Rectal smooth muscle tissue (tissue), 1 donor: ENCODE measurements around the gene PRX.

ENCODE experiments used
- H3K27ac ChIP-seq: one replicate; pipeline ENCODE4 v1.7.0; 2013; ENCODE audit warnings: low read depth, low read length, inconsistent platforms
- H3K27me3 ChIP-seq: one replicate; pipeline ENCODE4 v1.7.0; 2013; ENCODE audit warnings: low read length; ENCODE audit not compliant: control insufficient read depth, insufficient read depth
- H3K36me3 ChIP-seq: one replicate; pipeline ENCODE4 v1.7.0; 2013; ENCODE audit warnings: low read length; ENCODE audit not compliant: control insufficient read depth, insufficient read depth
- H3K4me1 ChIP-seq: one replicate; pipeline ENCODE4 v1.7.0; 2013; ENCODE audit warnings: low read length; ENCODE audit not compliant: control insufficient read depth, insufficient read depth
- H3K4me3 ChIP-seq: one replicate; pipeline ENCODE4 v1.7.0; 2013; ENCODE audit warnings: low read length
- H3K9ac ChIP-seq: one replicate; pipeline ENCODE4 v1.7.0; 2013; ENCODE audit warnings: low read length

Gene PRX

DNA sequence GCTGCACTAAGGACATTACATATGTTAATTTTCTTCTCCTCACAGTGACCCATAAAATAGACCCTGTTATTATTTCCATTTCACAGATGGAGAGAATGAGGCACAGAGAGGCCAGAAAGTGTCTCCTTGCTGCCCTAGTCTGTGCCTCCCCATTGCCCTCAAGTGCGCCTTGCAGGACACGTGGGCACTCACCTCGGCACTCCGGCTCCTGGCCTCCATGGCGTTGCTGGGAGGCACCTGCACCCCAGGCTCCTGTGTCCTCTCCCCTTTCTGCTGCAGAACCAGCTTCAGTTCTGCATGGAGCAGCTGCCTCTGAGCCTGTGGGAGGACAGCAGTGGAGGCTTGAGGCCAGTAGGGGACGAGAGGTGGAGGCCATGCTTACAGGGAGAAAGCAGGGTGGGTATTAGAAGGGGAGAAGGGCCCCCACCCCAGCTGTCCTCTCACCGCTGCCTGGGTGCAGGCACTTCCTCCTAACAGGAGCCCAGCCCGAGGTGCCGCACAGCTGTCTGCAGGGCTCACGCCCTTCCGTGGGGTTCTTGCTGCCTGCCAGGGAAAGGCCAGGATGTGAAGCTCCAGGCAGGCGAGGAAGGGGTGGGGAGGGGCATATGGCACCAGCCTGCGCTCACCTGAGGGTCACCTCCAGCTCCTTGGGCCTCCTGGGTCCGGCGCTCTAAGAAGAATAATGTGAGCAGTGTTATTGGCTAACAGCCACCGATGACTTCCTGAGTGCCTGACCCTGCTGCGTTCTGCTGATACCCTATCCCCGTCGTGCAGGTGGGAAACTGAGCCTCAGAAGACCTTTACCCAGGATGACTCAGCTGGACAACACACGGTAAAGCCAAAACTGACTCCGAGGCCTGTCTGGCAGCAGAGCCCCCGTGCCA is 5.2 kb downstream of the PRX start:
- Histone ChIP-seq H3K4me1 (peaks cover 3% of the 10 kb centered on the region), H3K4me3 (no peak overlapping the region), H3K9ac (no peak overlapping the region), H3K27ac (no peak overlapping the region), H3K36me3 (no peaks in the 10 kb centered on the region), H3K27me3 (no peaks in the 10 kb centered on the region)

DNA sequence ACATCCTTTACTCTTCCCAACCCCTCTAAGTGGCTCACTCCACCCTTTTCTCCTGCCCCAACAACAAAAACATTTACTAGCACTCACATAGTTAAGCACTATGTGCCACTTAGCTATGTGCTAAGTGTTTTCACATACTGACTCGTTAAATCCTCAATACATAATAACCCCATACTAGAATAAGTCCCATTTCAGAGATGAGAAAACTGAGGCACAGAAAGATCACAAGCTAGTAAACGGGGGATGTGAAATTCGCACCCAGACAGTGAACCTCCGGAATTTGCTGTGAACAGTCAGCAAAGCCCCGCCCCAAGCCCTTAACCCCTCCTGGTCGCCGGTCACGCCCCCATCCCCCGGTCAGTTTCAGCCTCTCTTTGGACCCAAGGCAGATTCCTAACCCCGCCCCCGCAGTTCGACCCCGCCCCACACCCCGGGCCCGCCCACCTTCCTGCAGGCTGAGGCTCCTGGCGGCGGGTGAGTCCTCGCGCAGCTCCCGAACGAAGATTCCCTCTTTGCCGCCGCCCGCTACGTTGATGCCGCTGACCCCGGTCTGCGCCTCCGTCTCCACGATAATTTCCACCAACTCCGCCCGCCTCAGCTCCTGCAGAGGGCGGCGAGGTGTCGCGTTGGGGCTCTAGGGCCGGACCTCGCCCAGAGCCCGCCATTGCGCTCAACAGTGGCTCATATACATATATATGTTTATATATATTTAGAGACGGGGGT is 9.8 kb downstream of the PRX start:
- H3K27ac ChIP-seq, result peak overlapping the region; percentile 83
- H3K4me3 ChIP-seq, result peak overlapping the region; percentile 68
- H3K9ac ChIP-seq, result no peak overlapping the region
- H3K27me3 ChIP-seq, result no peaks in the 10 kb centered on the region
- H3K4me1 ChIP-seq, result peaks cover 3% of the 10 kb centered on the region
- H3K36me3 ChIP-seq, result no peaks in the 10 kb centered on the region

DNA sequence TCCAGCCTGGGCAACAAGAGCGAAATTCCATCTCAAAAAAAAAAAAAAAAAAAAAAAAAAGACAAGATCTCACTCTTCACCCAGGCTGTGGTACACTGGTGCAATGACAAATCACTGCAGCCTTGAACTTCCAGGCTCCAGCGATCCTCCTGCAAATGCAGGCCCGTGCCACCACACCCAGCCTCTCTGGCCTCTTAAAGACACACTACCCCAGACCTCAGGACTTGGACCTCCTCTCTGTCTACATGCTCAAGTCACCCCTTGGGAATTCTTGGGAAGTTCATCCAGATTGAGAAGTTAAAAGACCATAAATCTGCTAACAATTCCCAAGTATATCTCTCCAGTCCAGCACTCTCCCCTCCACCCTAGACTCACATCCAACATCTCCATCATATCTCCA is 12.6 kb downstream of the PRX start:
- Histone ChIP-seq H3K27me3 (no peaks in the 10 kb centered on the region), H3K36me3 (no peaks in the 10 kb centered on the region), H3K4me1 (peaks cover 3% of the 10 kb centered on the region), H3K9ac (no peak overlapping the region), H3K4me3 (no peak overlapping the region), H3K27ac (no peak overlapping the region)

DNA sequence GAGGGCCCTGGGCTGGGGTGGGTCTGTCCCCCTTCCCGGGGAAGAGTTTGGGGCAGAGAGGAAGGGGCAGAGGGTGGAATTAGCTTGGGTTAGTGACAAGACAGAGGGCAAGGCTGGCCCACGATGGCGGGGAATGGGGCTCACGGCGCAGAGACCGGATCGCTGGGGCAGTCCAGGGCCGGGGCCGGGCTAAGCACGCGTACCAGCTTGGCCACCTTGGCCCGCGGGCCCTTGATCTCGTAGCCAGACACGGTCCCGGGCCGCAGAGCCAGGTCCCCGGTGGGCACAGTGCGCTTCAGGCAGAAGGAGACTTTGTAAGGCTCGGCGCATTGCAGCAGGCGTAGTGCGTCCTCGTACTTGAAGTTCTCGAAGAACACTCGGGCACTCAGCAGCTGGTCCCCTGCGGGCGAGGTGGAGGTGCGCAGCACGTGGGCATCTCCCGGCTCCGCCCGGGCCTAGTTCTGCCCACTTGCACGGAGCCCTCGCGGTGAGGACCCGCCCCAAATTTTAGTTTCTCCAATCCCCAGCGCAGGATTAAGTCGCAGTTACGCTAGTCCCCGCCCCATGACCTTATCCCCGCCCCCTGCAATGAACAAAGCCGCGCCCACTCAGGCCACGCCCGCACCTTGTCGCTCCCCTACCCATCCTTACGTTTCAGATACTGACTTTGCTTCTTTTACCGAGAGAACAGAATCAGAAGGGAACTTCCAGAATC is 14.6 kb downstream of the PRX start:
- H3K36me3 ChIP-seq, result no peaks in the 10 kb centered on the region
- H3K4me3 ChIP-seq, result no peak overlapping the region
- no peak overlapping the region for H3K9ac ChIP-seq
- H3K27me3 ChIP-seq, result no peaks in the 10 kb centered on the region
- H3K4me1 ChIP-seq, result peaks cover 3% of the 10 kb centered on the region
- no peak overlapping the region for H3K27ac ChIP-seq

DNA sequence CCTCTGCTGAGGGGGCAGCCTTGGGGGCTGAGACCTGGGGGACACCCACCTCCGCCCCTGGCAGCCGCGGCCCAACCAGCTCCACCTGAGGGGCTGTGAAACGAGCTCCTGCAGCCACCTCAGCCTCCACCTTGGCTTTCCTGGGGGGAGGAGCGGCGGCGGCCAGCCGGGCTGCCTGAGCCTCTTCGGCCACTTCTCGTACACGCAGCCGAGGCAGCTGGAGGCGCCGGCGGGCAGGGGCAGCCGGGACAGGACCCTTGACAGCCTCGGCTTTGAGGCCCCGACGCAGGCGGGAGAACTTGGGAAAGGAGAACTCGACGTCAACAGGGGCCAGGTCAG is 15.6 kb downstream of the PRX start:
- Histone ChIP-seq H3K4me3 (no peak overlapping the region), H3K27ac (no peak overlapping the region), H3K4me1 (no peaks in the 10 kb centered on the region), H3K9ac (no peak overlapping the region), H3K27me3 (no peaks in the 10 kb centered on the region), H3K36me3 (no peaks in the 10 kb centered on the region)

DNA sequence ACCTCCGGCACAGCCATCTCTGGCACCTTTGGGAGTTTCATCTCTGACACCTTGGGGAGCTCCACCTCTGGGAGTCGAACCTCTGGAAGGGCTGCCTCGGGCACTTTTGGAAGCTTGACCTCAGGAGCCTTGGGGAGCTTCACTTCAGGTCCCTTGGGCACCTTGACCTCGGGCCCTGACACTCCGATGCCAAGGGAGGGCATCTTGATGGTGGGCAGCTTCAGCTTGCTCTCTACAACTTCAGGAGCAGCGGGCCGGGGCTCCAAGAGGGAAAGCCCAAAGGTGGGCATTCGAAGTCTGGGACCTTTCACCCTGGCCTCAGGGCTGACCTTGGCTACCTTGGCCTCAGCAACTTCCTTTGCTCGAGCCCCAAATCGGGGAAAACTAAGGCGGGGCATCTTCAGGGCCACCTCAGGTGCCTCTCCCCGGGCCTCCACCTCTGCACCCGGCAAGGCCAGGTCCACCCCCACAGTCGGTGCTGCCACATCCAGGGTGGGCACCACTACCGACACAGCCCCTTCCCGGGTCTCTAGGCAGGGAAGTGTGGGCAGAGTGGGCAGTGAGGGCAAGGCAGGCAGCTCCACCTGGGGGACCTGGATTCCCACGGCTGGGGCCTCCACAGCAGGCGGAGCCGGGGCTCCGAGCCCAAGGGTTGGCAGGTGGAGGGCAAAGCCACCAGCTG is 16.2 kb downstream of the PRX start:
- no peak overlapping the region for H3K9ac ChIP-seq
- no peaks in the 10 kb centered on the region for H3K27me3 ChIP-seq
- no peak overlapping the region for H3K27ac ChIP-seq
- H3K36me3 ChIP-seq, result no peaks in the 10 kb centered on the region
- H3K4me1 ChIP-seq, result no peaks in the 10 kb centered on the region
- H3K4me3 ChIP-seq, result no peak overlapping the region

DNA sequence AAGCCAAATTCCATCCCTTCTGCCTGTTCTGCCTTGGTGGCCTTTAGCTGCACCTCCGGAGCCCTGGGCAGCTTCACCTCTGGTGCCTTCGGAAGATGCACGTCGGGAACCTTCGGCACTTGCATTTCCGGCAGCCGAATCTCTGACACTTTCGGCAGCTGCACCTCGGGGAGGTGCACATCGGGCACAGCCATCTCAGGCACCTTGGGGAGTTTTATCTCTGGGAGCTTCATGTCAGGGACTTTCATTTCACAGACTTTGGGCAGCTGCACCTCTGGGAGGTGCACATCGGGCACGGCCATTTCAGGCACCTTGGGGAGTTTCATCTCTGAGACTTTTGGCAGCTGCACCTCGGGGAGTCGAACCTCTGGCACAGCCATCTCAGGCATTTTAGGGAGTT is 17.2 kb downstream of the PRX start:
- Histone ChIP-seq H3K9ac (no peak overlapping the region), H3K4me1 (no peaks in the 10 kb centered on the region), H3K36me3 (no peaks in the 10 kb centered on the region), H3K27me3 (no peaks in the 10 kb centered on the region), H3K27ac (no peak overlapping the region), H3K4me3 (no peak overlapping the region)

DNA sequence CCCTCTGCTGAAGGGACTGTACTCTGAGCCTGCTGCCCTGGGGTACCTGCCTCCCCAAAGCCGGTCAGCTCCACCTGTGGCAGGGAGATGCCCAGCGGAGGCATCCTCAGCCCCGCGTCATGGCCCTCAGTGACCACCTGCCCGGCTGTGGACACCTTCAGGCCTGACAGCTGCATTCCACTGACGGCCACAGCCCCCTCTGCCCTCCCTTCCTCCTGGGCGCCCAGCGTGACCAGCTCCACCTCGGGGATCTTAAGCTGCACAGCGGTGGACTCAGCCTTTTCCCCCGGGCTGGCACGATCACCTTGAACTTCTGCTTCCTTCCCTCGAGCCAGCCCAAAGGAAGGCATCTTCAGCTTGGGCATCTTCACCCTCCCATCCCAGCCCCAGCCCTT is 18.4 kb downstream of the PRX start:
- no peaks in the 10 kb centered on the region for H3K27me3 ChIP-seq

DNA sequence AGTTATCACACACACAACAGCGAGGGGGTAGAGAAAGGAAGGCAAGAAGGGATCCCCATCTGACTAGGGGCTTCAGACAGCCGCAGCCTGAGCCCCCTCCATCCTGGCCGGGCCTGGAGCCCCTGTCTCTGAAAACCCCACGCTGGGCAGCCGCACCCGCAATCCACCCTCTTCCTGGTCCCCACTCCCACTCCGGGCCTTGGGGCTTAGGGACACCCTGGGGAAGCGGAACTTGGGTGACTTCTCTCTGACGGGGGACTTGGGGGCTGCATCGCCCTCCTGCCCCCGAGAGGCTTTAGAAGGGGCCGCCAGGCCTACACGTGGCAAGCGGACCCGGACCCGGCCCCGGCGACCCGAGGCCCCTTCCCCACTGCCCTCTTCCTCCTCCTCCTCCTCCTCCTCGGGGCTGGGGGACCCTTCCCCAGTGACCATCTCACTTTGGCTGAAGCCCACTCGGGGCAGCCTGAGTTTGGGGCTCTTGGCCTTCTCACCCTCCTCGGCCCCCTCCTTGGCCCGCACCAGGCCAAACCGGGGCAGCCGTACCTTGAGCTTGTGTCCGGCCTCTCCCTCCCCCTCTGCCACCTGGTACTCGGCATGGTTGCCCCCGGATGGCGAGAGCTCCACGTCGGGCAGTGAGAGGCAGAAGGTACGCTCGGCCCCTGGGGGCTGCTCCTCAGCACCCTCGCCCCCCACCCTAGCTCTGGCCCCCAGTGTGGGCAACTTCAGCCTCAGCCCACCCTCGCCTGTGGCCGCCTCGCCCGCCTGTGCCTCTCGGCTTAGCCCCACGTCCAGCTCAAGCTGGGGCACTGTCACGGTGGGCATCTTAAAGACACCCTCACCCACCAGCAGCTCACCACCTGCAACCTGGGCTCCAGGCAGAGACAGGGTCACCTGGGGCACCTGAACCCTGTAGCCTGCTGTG is 19.0 kb downstream of the PRX start:
- H3K27ac ChIP-seq, result no peak overlapping the region

More for the DNA sequence above, 18.4 kb downstream of the PRX start:
- H3K4me1 ChIP-seq, result no peaks in the 10 kb centered on the region
- no peak overlapping the region for H3K4me3 ChIP-seq
- no peak overlapping the region for H3K27ac ChIP-seq
- no peaks in the 10 kb centered on the region for H3K36me3 ChIP-seq
- no peak overlapping the region for H3K9ac ChIP-seq

DNA sequence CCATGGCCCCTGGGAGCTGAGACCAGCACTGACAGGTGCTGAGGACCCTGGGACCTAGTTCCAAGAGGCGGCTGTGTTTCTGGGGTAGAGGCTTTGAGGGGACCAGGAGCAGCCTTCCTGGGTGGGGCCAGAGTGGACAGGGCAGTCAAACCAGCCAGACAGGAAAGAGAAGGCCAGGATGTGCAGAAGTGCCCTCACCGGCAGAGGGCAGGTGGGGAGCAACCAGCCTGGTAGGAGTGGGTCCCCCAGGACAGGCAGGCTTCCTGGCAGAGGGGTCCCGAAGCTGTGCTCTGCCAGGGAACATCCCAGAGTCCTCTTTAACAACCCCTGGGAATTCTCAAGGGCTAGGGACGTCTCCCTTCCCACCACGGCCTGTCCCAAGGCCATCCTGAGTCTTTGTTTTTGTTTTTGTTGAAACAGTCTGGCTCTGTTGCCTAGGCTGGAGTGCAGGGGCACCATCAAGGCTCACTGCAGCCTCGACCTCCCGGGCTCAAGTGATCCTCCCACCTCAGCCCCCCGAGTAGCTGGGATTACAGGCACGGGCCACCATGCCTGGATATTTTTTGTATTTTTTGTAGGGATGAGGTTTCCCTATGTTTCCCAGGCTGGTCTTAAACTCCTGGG is 20.2 kb downstream of the PRX start:
- no peak overlapping the region for H3K4me3 ChIP-seq
- no peak overlapping the region for H3K27ac ChIP-seq
- no peaks in the 10 kb centered on the region for H3K36me3 ChIP-seq
- H3K27me3 ChIP-seq, result no peaks in the 10 kb centered on the region
- no peak overlapping the region for H3K9ac ChIP-seq
- H3K4me1 ChIP-seq, result no peaks in the 10 kb centered on the region

More for the DNA sequence above, 19.0 kb downstream of the PRX start:
- Histone ChIP-seq H3K36me3 (no peaks in the 10 kb centered on the region), H3K4me3 (no peak overlapping the region), H3K4me1 (no peaks in the 10 kb centered on the region), H3K9ac (no peak overlapping the region), H3K27me3 (no peaks in the 10 kb centered on the region)

DNA sequence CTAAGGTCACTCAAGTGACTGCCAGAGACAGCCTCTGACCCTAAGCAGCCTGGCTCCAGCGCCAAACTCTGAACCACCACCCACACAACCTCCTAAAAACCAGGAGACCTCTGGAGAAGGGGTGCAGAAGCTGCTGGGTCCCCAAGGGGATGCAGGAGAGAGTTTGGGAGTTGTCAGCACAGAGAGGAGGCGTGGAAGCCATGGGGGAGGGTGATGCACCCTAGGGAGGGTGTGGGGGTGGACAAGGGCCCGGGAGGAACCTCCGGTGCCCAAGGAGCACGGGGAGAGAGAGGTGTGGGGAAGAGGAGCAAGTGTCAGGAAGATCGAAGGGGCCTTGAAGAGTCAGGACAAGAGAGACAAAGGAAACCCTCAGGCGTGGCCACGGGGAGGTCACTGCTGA is 21.1 kb downstream of the PRX start:
- H3K9ac ChIP-seq, result no peak overlapping the region
- H3K4me3 ChIP-seq, result no peak overlapping the region
- no peak overlapping the region for H3K27ac ChIP-seq
- no peaks in the 10 kb centered on the region for H3K36me3 ChIP-seq
- H3K4me1 ChIP-seq, result no peaks in the 10 kb centered on the region
- H3K27me3 ChIP-seq, result no peaks in the 10 kb centered on the region
